GM12892 (cell line): ENCODE measurements around the gene YIPF6.

Experiments used
- POLR2A ChIP-seq: IDR thresholded peaks from 2 replicates; pipeline ENCODE4 v1.6.1; 2011; ENCODE audit warnings: low read depth, low read length, control low read depth
- POLR2AphosphoS5 ChIP-seq: IDR thresholded peaks from 2 replicates; pipeline ENCODE4 v1.6.1; 2011; ENCODE audit warnings: low read depth, low read length, control low read depth

DNA sequence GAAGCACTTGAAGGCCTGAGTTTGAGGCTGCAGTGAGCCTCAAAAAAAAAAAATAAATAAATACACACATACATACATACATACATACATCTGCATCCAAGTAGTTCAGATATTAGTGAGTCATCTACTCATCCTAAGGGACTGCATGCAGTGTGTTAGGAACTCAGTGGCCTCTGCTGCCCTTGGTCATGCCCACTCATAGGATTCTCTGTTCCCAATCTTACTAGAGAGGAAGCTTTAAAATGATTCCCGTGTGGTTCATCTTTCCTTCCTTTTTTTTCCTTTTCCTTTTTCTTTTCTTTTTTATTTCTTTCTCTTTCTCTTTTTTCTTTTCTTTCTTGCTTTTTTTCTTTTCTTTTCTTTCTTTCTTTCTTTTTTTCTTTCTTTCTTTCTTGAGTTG is 10.9 kb upstream of the YIPF6 start:
- TF ChIP-seq POLR2A (no peak), POLR2AphosphoS5 (no peak)
